ENCODE data around the gene CMSS1. TPM values are rescaled to one million over a fixed set of nuclear protein-coding genes. Genes with fewer than 3 reads are reported as not detected.

CMSS1 gene
- total RNA-seq, 1 experiment from 2014 or later, result 117 TPM

- intact Hi-C loops (cut with micrococcal nuclease), result no loop called here
- ChIA-PET POLR2A (no interaction called here), CTCF (no interaction called here)
- no peak for DNase-seq (ENCODE audit: unreplicated experiment)
- Mint-ChIP-seq H3K4me3 (ENCODE audit: unreplicated experiment) (no peak overlapping the region), H3K27me3 (ENCODE audit: insufficient read depth, unreplicated experiment) (peaks cover 13% of the 10 kb centered on the region), H3K4me1 (ENCODE audit: insufficient read depth, unreplicated experiment) (no peaks in the 10 kb centered on the region), H3K9me3 (ENCODE audit: unreplicated experiment) (no peaks in the 10 kb centered on the region), H3K27ac (ENCODE audit: low read depth, unreplicated experiment) (no peak overlapping the region), H3K36me3 (ENCODE audit: insufficient read depth, unreplicated experiment) (no peaks in the 10 kb centered on the region)
- BruUV-seq (replicated peaks), result no TSS peak
- TF ChIP-seq CTCF (IDR thresholded peaks at IDR 0.05; ENCODE audit: unreplicated experiment), result no peak
These were observed 393.1 kb downstream of the CMSS1 start for GRCh38 chr3:100210772-100211135.

- peaks cover 8% of the 10 kb centered on the region for H3K9me3 Mint-ChIP-seq (ENCODE audit: unreplicated experiment)
- ChIA-PET POLR2A (no interaction called here), CTCF (interaction anchor here (0.6 kb wide), 1 partner anchor 15 kb away, joined by 3 read pairs; no protein-coding TSS in a partner anchor)
- intact Hi-C loops (cut with micrococcal nuclease), result no loop called here
- DNase-seq (ENCODE audit: unreplicated experiment), result peak; percentile 8
- H3K27me3 Mint-ChIP-seq (ENCODE audit: insufficient read depth, unreplicated experiment), result peaks cover 8% of the 10 kb centered on the region
- no peak overlapping the region for H3K4me3 Mint-ChIP-seq (ENCODE audit: unreplicated experiment)
- H3K36me3 Mint-ChIP-seq (ENCODE audit: insufficient read depth, unreplicated experiment), result no peaks in the 10 kb centered on the region
- no peaks in the 10 kb centered on the region for H3K4me1 Mint-ChIP-seq (ENCODE audit: insufficient read depth, unreplicated experiment)
- BruUV-seq (replicated peaks), result no TSS peak
- no peak overlapping the region for H3K27ac Mint-ChIP-seq (ENCODE audit: low read depth, unreplicated experiment)
- TF ChIP-seq CTCF (IDR thresholded peaks at IDR 0.05; ENCODE audit: unreplicated experiment), result no peak
These were observed 396.4 kb downstream of the CMSS1 start for GRCh38 chr3:100213891-100214573.

- intact Hi-C loops (cut with micrococcal nuclease), result no loop called here
These were observed 396.9 kb downstream of the CMSS1 start for GRCh38 chr3:100214574-100214964.

GRCh38 chr3:100216713-100217112 is 399.1 kb downstream of the CMSS1 start:
- Mint-ChIP-seq H3K9me3 (ENCODE audit: unreplicated experiment) (peaks cover 11% of the 10 kb centered on the region), H3K4me3 (ENCODE audit: unreplicated experiment) (no peak overlapping the region), H3K36me3 (ENCODE audit: insufficient read depth, unreplicated experiment) (no peaks in the 10 kb centered on the region), H3K27me3 (ENCODE audit: insufficient read depth, unreplicated experiment) (peaks cover 8% of the 10 kb centered on the region), H3K4me1 (ENCODE audit: insufficient read depth, unreplicated experiment) (no peaks in the 10 kb centered on the region), H3K27ac (ENCODE audit: low read depth, unreplicated experiment) (no peak overlapping the region)
- no TSS peak for BruUV-seq (replicated peaks)
- CTCF ChIA-PET, result interaction anchor here (0.6 kb wide), 1 partner anchor 94 kb away, joined by 3 read pairs; no protein-coding TSS in a partner anchor
- TF ChIP-seq CTCF (IDR thresholded peaks at IDR 0.05; ENCODE audit: unreplicated experiment), result no peak
- intact Hi-C loops (cut with micrococcal nuclease), result no loop called here
- POLR2A ChIA-PET, result no interaction called here
- no peak for DNase-seq (ENCODE audit: unreplicated experiment)

More at GRCh38 chr3:100214574-100214964, 396.9 kb downstream of the CMSS1 start:
- DNase-seq (ENCODE audit: unreplicated experiment), result no peak
- Mint-ChIP-seq H3K4me1 (ENCODE audit: insufficient read depth, unreplicated experiment) (no peaks in the 10 kb centered on the region), H3K27ac (ENCODE audit: low read depth, unreplicated experiment) (no peak overlapping the region), H3K27me3 (ENCODE audit: insufficient read depth, unreplicated experiment) (peaks cover 8% of the 10 kb centered on the region), H3K9me3 (ENCODE audit: unreplicated experiment) (peaks cover 11% of the 10 kb centered on the region), H3K36me3 (ENCODE audit: insufficient read depth, unreplicated experiment) (no peaks in the 10 kb centered on the region), H3K4me3 (ENCODE audit: unreplicated experiment) (no peak overlapping the region)
- no peak for TF ChIP-seq CTCF (IDR thresholded peaks at IDR 0.05; ENCODE audit: unreplicated experiment)
- ChIA-PET CTCF (interaction anchor here (0.6 kb wide), 2 partner anchors 14 to 703 kb away, joined by 3 read pairs; no protein-coding TSS in a partner anchor), POLR2A (no interaction called here)
- no TSS peak for BruUV-seq (replicated peaks)

Data from MCF 10A (cell line).